Ascending aorta (tissue), 2 donors: ENCODE data around the gene ZC3H7A. TPM values are rescaled to one million over a fixed set of nuclear protein-coding genes. Genes with fewer than 3 reads are reported as not detected.
A peak's percentile ranks its signal among the peaks of the same experiment; 100 is the strongest.

Source experiments
- DNase-seq, 2 donors: peaks; one replicate each; pipeline ENCODE4 v3.0.0-alpha.2; 2019; ENCODE audit warnings: low spot score in 2 of 2
- H3K27ac ChIP-seq, 2 donors: fragments of 200-600 bp; sonication (generic); one replicate each; pipeline ENCODE4 v1.5.1; 2016 to 2017; ENCODE audit warnings: mild to moderate bottlenecking in 1 of 2
- H3K27me3 ChIP-seq: fragments of 200-600 bp; sonication (generic); one replicate; pipeline ENCODE4 v1.5.1; 2017
- H3K36me3 ChIP-seq, 2 donors: fragments of 200-600 bp; sonication (generic); one replicate each; pipeline ENCODE4 v1.5.1; 2016
- H3K4me1 ChIP-seq, 2 donors: fragments of 200-600 bp; sonication (generic); one replicate each; pipeline ENCODE4 v1.5.1; 2016 to 2017; ENCODE audit warnings: mild to moderate bottlenecking in 1 of 2
- H3K4me3 ChIP-seq, 2 donors: fragments of 200-600 bp; sonication (generic); one replicate each; pipeline ENCODE4 v1.5.1; 2016 to 2017; ENCODE audit warnings: mild to moderate bottlenecking in 1 of 2
- H3K9me3 ChIP-seq, 2 donors: fragments of 200-600 bp; sonication (generic); one replicate each; pipeline ENCODE4 v1.5.1; 2016
- CTCF ChIP-seq, 3 experiments: fragments of 200-600 bp in 2 of 3; fragments of 450-650 bp in 1 of 3; sonication (generic) in 2 of 3; IDR thresholded peaks; one replicate each; pipeline ENCODE4 v1.5.1; 2016 to 2019; ENCODE audit warnings: antibody characterized with exemption in 3 of 3, mild to moderate bottlenecking in 1 of 3, moderate library complexity in 1 of 3
- intact Hi-C: fragments of 100-400 bp; cut with DNase I; formaldehyde crosslinking; loops from one replicate; pipeline ENCODE4 v1.15.1; 2023
- total RNA-seq: library from RNA; depleted of rRNA; stranded (reverse); fragments of >200 nt; gene quantifications from one replicate; pipeline ENCODE4 v1.1.0, GENCODE V29; 2016

The ZC3H7A gene
- total RNA-seq, 1 donor from 2014 or later, result 56.9 TPM

- no peak overlapping the region for H3K4me3 ChIP-seq
- H3K9me3 ChIP-seq, result no peaks in the 10 kb centered on the region
- intact Hi-C loops, result no loop called here
- no peaks in the 10 kb centered on the region for H3K36me3 ChIP-seq
- no peak for TF ChIP-seq CTCF (IDR thresholded peaks at IDR 0.05)
- no peak overlapping the region for H3K27ac ChIP-seq
- H3K27me3 ChIP-seq, result no peaks in the 10 kb centered on the region
- no peak for DNase-seq
- H3K4me1 ChIP-seq, result peaks cover 0 to 2% of the 10 kb centered on the region in 2 donors
These were observed 8.5 kb upstream of the ZC3H7A start for GRCh38 chr16:11805556-11805955.

- H3K36me3 ChIP-seq, result no peaks in the 10 kb centered on the region
- intact Hi-C loops, result no loop called here
- TF ChIP-seq CTCF (IDR thresholded peaks at IDR 0.05), result no peak
- no peak for DNase-seq
- no peaks in the 10 kb centered on the region for H3K27me3 ChIP-seq
- peaks cover 14 to 18% of the 10 kb centered on the region in 2 donors for H3K4me1 ChIP-seq
- H3K27ac ChIP-seq, result no peak overlapping the region
- no peak overlapping the region for H3K4me3 ChIP-seq
- H3K9me3 ChIP-seq, result no peaks in the 10 kb centered on the region
These were observed 4.5 kb upstream of the ZC3H7A start for GRCh38 chr16:11801481-11802021.

- Histone ChIP-seq H3K4me1 (peaks cover 14 to 22% of the 10 kb centered on the region in 2 donors), H3K27me3 (no peaks in the 10 kb centered on the region), H3K9me3 (no peaks in the 10 kb centered on the region), H3K36me3 (no peaks in the 10 kb centered on the region), H3K27ac (no peak overlapping the region), H3K4me3 (no peak overlapping the region)
- DNase-seq, result no peak
- intact Hi-C loops, result no loop called here
- TF ChIP-seq CTCF (IDR thresholded peaks at IDR 0.05), result no peak
These were observed 3.3 kb upstream of the ZC3H7A start for GRCh38 chr16:11800382-11800718.

GRCh38 chr16:11799509-11800381 lies 2.7 kb upstream of the ZC3H7A start:
- no peaks in the 10 kb centered on the region for H3K27me3 ChIP-seq
- no peaks in the 10 kb centered on the region for H3K9me3 ChIP-seq
- H3K4me1 ChIP-seq, result peaks cover 14 to 28% of the 10 kb centered on the region in 2 donors
- H3K36me3 ChIP-seq, result no peaks in the 10 kb centered on the region
- DNase-seq, result no peak
- peak overlapping the region; percentile 97 to 98 for H3K27ac ChIP-seq
- intact Hi-C loops, result loop anchor here (5.0 kb wide), 3 partner anchors 53 to 302 kb away; partner anchors contain the start of genes GSPT1 and RSL1D1
- no peak overlapping the region for H3K4me3 ChIP-seq
- TF ChIP-seq CTCF (IDR thresholded peaks at IDR 0.05), result no peak

- H3K4me3 ChIP-seq, result peak overlapping the region in 1 of 2 donors; percentile 91
- H3K4me1 ChIP-seq, result peaks cover 14 to 35% of the 10 kb centered on the region in 2 donors
- TF ChIP-seq CTCF (IDR thresholded peaks at IDR 0.05), result no peak
- intact Hi-C loops, result loop anchor here (5.0 kb wide), 3 partner anchors 53 to 302 kb away; partner anchors contain the start of genes GSPT1 and RSL1D1
- no peak for DNase-seq
- H3K9me3 ChIP-seq, result no peaks in the 10 kb centered on the region
- H3K36me3 ChIP-seq, result no peaks in the 10 kb centered on the region
- peak overlapping the region; percentile 97 to 98 for H3K27ac ChIP-seq
- no peaks in the 10 kb centered on the region for H3K27me3 ChIP-seq
These were observed 1.9 kb upstream of the ZC3H7A start for GRCh38 chr16:11799017-11799381.
